Measurements from ENCODE around the gene GRID1.

- no peak for TF ChIP-seq CTCF (IDR thresholded peaks at IDR 0.05; ENCODE audit: insufficient read depth, low read depth, low read length)
- TF ChIP-seq EZH2 (IDR thresholded peaks at IDR 0.05; ENCODE audit: insufficient read depth, low read length) = no peak
Measured at GRCh38 chr10:85789982-85790789, 576.4 kb downstream of the GRID1 start.
